ENCODE results near the gene TRIP13.

- TF ChIP-seq EZH2 (IDR thresholded peaks at IDR 0.05) (no peak), POLR2AphosphoS5 (IDR thresholded peaks at IDR 0.05; ENCODE audit: borderline replicate concordance, low read depth, low read length) (no peak), FOXP2 (optimal IDR thresholded peaks at IDR 0.05; ENCODE audit: control extremely low read depth, extremely low read length, insufficient read depth) (no peak)
Observed at GRCh38 chr5:852431-853401, 40.0 kb upstream of the TRIP13 start.
